ENCODE measurements around the gene DPH7. TPM values are rescaled to one million over a fixed set of nuclear protein-coding genes. Genes with fewer than 3 reads are reported as not detected.
A peak's percentile ranks its signal among the peaks of the same experiment; 100 is the strongest.

DPH7 gene
- total and polyA plus RNA-seq, 4 donors, result 7.9 to 18.9 (median 12.3) TPM

DNA sequence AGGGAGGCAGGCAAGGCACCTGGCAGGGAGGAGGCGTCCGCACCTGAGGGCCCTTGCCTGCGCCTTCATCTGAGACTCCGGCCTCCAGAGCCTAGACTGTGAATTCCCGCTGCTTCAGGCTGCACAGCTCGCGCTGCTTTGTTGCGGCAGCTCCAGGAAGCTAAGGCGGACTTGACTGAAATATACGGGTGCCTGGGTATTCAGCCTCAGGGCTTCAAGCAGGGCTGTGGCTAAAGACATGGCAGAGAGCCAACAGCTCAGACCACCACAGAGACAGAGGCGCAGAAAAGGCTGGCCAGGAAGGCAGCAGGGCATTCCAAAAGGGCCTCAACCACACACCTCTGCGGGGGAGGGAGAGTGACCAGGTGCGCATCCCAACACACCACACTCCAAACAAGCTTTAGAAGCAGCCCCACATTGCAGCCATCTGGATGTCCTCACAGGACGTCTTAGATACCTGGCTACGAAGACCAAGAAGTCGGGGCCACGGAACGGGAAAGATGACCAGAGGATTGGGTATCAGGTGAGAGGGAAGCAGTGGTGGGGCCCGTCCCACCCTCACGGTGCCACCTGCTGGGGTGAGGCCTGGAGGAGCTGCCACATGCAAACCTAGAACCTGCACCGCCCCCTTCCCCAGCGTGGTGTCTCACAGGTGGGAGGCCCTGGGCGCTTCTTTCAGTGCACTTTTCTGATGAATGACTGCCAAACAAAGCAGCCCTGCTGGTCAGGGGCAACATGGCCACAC lies 1.7 kb upstream of the DPH7 start:
- H3K36me3 ChIP-seq (ENCODE audit: control insufficient read depth in 4 of 4, insufficient read depth in 3 of 4, low read depth in 1 of 4, low read length in 3 of 4), result peaks cover 4 to 18% (median 6%) of the 10 kb centered on the region in 4 donors
- DNase-seq (ENCODE audit: low spot score), result no peak
- no peaks in the 10 kb centered on the region for H3K9me3 ChIP-seq (ENCODE audit: control insufficient read depth in 4 of 4, low read length in 3 of 4)
- WGBS, result 93% methylated on average over 23 of the region's 23 CpGs
- peaks cover 6 to 35% (median 17%) of the 10 kb centered on the region in 4 donors for H3K4me1 ChIP-seq (ENCODE audit: control insufficient read depth in 4 of 4, insufficient read depth in 4 of 4, low read length in 3 of 4)
- TF ChIP-seq, protein P1, sequence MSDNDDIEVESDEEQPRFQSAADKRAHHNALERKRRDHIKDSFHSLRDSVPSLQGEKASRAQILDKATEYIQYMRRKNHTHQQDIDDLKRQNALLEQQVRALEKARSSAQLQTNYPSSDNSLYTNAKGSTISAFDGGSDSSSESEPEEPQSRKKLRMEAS (IDR thresholded peaks at IDR 0.05), result no peak
- TF ChIP-seq NR2F2 (IDR thresholded peaks at IDR 0.05), result no peak
- TF ChIP-seq HNF4G (IDR thresholded peaks at IDR 0.05), result no peak
- TF ChIP-seq, protein P2, sequence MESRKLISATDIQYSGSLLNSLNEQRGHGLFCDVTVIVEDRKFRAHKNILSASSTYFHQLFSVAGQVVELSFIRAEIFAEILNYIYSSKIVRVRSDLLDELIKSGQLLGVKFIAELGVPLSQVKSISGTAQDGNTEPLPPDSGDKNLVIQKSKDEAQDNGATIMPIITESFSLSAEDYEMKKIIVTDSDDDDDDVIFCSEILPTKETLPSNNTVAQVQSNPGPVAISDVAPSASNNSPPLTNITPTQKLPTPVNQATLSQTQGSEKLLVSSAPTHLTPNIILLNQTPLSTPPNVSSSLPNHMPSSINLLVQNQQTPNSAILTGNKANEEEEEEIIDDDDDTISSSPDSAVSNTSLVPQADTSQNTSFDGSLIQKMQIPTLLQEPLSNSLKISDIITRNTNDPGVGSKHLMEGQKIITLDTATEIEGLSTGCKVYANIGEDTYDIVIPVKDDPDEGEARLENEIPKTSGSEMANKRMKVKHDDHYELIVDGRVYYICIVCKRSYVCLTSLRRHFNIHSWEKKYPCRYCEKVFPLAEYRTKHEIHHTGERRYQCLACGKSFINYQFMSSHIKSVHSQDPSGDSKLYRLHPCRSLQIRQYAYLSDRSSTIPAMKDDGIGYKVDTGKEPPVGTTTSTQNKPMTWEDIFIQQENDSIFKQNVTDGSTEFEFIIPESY (IDR thresholded peaks at IDR 0.05), result no peak
- no peak for TF ChIP-seq RXRA (IDR thresholded peaks at IDR 0.05)
- no peak for TF ChIP-seq RAD21 (IDR thresholded peaks at IDR 0.05)
- TF ChIP-seq, protein P3, sequence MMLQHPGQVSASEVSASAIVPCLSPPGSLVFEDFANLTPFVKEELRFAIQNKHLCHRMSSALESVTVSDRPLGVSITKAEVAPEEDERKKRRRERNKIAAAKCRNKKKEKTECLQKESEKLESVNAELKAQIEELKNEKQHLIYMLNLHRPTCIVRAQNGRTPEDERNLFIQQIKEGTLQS (IDR thresholded peaks at IDR 0.05), result no peak
- TF ChIP-seq EGR1 (IDR thresholded peaks at IDR 0.05; ENCODE audit: low read depth in 2 of 2), result no peak
- TF ChIP-seq, protein P4, sequence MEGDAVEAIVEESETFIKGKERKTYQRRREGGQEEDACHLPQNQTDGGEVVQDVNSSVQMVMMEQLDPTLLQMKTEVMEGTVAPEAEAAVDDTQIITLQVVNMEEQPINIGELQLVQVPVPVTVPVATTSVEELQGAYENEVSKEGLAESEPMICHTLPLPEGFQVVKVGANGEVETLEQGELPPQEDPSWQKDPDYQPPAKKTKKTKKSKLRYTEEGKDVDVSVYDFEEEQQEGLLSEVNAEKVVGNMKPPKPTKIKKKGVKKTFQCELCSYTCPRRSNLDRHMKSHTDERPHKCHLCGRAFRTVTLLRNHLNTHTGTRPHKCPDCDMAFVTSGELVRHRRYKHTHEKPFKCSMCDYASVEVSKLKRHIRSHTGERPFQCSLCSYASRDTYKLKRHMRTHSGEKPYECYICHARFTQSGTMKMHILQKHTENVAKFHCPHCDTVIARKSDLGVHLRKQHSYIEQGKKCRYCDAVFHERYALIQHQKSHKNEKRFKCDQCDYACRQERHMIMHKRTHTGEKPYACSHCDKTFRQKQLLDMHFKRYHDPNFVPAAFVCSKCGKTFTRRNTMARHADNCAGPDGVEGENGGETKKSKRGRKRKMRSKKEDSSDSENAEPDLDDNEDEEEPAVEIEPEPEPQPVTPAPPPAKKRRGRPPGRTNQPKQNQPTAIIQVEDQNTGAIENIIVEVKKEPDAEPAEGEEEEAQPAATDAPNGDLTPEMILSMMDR (IDR thresholded peaks at IDR 0.05; ENCODE audit: low read depth, low read length, missing input control), result no peak
- no peak for TF ChIP-seq HNF4A (conservative IDR thresholded peaks at IDR 0.05)
- TF ChIP-seq GABPA (IDR thresholded peaks at IDR 0.05 in 1 of 2, conservative IDR thresholded peaks at IDR 0.05 in 1 of 2), result no peak
- no peak for TF ChIP-seq FOXA2 (IDR thresholded peaks at IDR 0.05)
- TF ChIP-seq FOXA1 (IDR thresholded peaks at IDR 0.05), result no peak
- TF ChIP-seq SP1 (IDR thresholded peaks at IDR 0.05), result no peak
- TF ChIP-seq TAF1 (conservative IDR thresholded peaks at IDR 0.05), result no peak
- no peak for TF ChIP-seq JUND (IDR thresholded peaks at IDR 0.05)
- no peak for TF ChIP-seq YY1 (IDR thresholded peaks at IDR 0.05)
- H3K27ac ChIP-seq (ENCODE audit: low read depth in 1 of 2, low read length in 2 of 2), result no peak overlapping the region
- no peak overlapping the region for H3K4me3 ChIP-seq (ENCODE audit: low read depth in 1 of 3, low read length in 3 of 3)
- no peak overlapping the region for H3K9ac ChIP-seq (ENCODE audit: low read depth in 1 of 2, low read length in 2 of 2)
- no peaks in the 10 kb centered on the region for H3K27me3 ChIP-seq (ENCODE audit: control insufficient read depth in 4 of 4, insufficient read depth in 4 of 4, low read length in 3 of 4)

DNA sequence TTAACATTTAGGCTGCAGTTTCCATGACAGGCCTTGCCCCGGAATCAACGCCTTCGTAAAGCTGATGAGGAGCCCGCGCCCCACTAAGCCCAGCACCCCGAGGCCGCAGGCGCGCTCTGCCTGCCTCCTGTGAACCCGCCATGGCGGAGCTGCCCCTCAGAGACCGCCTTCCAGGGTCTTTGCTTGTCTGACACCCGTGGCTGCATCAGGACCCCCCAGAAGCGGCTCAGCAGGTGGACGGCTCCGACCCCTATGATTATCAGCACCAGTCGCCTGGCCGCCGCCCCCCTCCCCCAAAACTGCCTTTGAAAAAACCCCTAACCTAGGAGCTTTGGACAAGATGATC lies 507 bp upstream of the DPH7 start:
- H3K4me3 ChIP-seq (ENCODE audit: low read depth in 1 of 3, low read length in 3 of 3), result peak overlapping the region; percentile 6 to 97 (median 91)
- H3K9me3 ChIP-seq (ENCODE audit: control insufficient read depth in 4 of 4, low read length in 3 of 4), result no peaks in the 10 kb centered on the region
- 44% methylated on average over 19 of the region's 19 CpGs for WGBS
- peaks cover 4 to 29% (median 7%) of the 10 kb centered on the region in 4 donors for H3K36me3 ChIP-seq (ENCODE audit: control insufficient read depth in 4 of 4, insufficient read depth in 3 of 4, low read depth in 1 of 4, low read length in 3 of 4)
- DNase-seq (ENCODE audit: low spot score), result no peak
- peak overlapping the region in 1 of 2 donors; percentile 64 for H3K9ac ChIP-seq (ENCODE audit: low read depth in 1 of 2, low read length in 2 of 2)
- H3K4me1 ChIP-seq (ENCODE audit: control insufficient read depth in 4 of 4, insufficient read depth in 4 of 4, low read length in 3 of 4), result peaks cover 6 to 35% (median 18%) of the 10 kb centered on the region in 4 donors
- peak overlapping the region; percentile 73 to 80 for H3K27ac ChIP-seq (ENCODE audit: low read depth in 1 of 2, low read length in 2 of 2)
- no peaks in the 10 kb centered on the region for H3K27me3 ChIP-seq (ENCODE audit: control insufficient read depth in 4 of 4, insufficient read depth in 4 of 4, low read length in 3 of 4)
- TF ChIP-seq, protein P4 (IDR thresholded peaks at IDR 0.05; ENCODE audit: low read depth, low read length, missing input control), result no peak
- TF ChIP-seq YY1 (IDR thresholded peaks at IDR 0.05) (no peak), TAF1 (conservative IDR thresholded peaks at IDR 0.05) (no peak), HNF4G (IDR thresholded peaks at IDR 0.05) (no peak), RXRA (IDR thresholded peaks at IDR 0.05) (no peak), RAD21 (IDR thresholded peaks at IDR 0.05) (no peak), FOXA2 (IDR thresholded peaks at IDR 0.05) (no peak), GABPA (IDR thresholded peaks at IDR 0.05 in 1 of 2, conservative IDR thresholded peaks at IDR 0.05 in 1 of 2) (no peak), NR2F2 (IDR thresholded peaks at IDR 0.05) (no peak), FOXA1 (IDR thresholded peaks at IDR 0.05) (no peak), JUND (IDR thresholded peaks at IDR 0.05) (no peak), EGR1 (IDR thresholded peaks at IDR 0.05; ENCODE audit: low read depth in 2 of 2) (no peak), HNF4A (conservative IDR thresholded peaks at IDR 0.05) (no peak)
- TF ChIP-seq, protein P3 (IDR thresholded peaks at IDR 0.05), result no peak
- TF ChIP-seq, protein P2 (IDR thresholded peaks at IDR 0.05), result no peak
- TF ChIP-seq, protein P1 (IDR thresholded peaks at IDR 0.05), result no peak

All from liver (tissue), 9 donors.